Measurements from ENCODE around the gene HOOK1.

GRCh38 chr1:59769736-59770095 lies 45.0 kb upstream of the HOOK1 start:
- TF ChIP-seq POLR2AphosphoS5 (IDR thresholded peaks at IDR 0.05) (no peak), POLR2A (IDR thresholded peaks at IDR 0.05) (no peak), EP300 (IDR thresholded peaks at IDR 0.05; ENCODE audit: low read depth) (no peak)
- TF ChIP-seq, protein P1, sequence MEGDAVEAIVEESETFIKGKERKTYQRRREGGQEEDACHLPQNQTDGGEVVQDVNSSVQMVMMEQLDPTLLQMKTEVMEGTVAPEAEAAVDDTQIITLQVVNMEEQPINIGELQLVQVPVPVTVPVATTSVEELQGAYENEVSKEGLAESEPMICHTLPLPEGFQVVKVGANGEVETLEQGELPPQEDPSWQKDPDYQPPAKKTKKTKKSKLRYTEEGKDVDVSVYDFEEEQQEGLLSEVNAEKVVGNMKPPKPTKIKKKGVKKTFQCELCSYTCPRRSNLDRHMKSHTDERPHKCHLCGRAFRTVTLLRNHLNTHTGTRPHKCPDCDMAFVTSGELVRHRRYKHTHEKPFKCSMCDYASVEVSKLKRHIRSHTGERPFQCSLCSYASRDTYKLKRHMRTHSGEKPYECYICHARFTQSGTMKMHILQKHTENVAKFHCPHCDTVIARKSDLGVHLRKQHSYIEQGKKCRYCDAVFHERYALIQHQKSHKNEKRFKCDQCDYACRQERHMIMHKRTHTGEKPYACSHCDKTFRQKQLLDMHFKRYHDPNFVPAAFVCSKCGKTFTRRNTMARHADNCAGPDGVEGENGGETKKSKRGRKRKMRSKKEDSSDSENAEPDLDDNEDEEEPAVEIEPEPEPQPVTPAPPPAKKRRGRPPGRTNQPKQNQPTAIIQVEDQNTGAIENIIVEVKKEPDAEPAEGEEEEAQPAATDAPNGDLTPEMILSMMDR (IDR thresholded peaks at IDR 0.05): no peak

All from transverse colon (tissue), 4 donors.